GM18526 (cell line): ENCODE results near the gene MALAT1.

Source experiments
- POLR2A ChIP-seq: IDR thresholded peaks from 3 replicates; pipeline ENCODE4 v1.6.1; 2011; ENCODE audit not compliant: insufficient read length; ENCODE audit errors: extremely low read depth

The MALAT1 gene

GRCh38 chr11:65492637-65493366 is 6.0 kb upstream of the MALAT1 start:
- TF ChIP-seq POLR2A = peak; percentile 41

- no peak for TF ChIP-seq POLR2A
Measured at GRCh38 chr11:65493367-65494176, 5.3 kb upstream of the MALAT1 start.

- no peak for TF ChIP-seq POLR2A
Measured at GRCh38 chr11:65496304-65497140, 2.3 kb upstream of the MALAT1 start.

- no peak for TF ChIP-seq POLR2A
Measured at GRCh38 chr11:65497141-65498041, 1.5 kb upstream of the MALAT1 start.

GRCh38 chr11:65498042-65498726 is 661 bp upstream of the MALAT1 start:
- no peak for TF ChIP-seq POLR2A

GRCh38 chr11:65498727-65498976 is 193 bp upstream of the MALAT1 start:
- TF ChIP-seq POLR2A = no peak

GRCh38 chr11:65499713-65500386 is 1.0 kb downstream of the MALAT1 start:
- no peak for TF ChIP-seq POLR2A

GRCh38 chr11:65500387-65501185 is 1.7 kb downstream of the MALAT1 start:
- TF ChIP-seq POLR2A = no peak

- TF ChIP-seq POLR2A = no peak
Measured at GRCh38 chr11:65501186-65501471, 2.3 kb downstream of the MALAT1 start.

- TF ChIP-seq POLR2A = no peak
Measured at GRCh38 chr11:65501472-65502273, 2.8 kb downstream of the MALAT1 start.

GRCh38 chr11:65502274-65502554 is 3.4 kb downstream of the MALAT1 start:
- TF ChIP-seq POLR2A = no peak

- TF ChIP-seq POLR2A = no peak
Measured at GRCh38 chr11:65502555-65503367, 3.9 kb downstream of the MALAT1 start.

- no peak for TF ChIP-seq POLR2A
Measured at GRCh38 chr11:65503368-65503948, 4.6 kb downstream of the MALAT1 start.
